ENCODE data around the gene HIVEP3. TPM values are rescaled to one million over a fixed set of nuclear protein-coding genes. Genes with fewer than 3 reads are reported as not detected.

Gene HIVEP3
- total RNA-seq, 1 experiment from 2014 or later = 1.2 TPM

DNA sequence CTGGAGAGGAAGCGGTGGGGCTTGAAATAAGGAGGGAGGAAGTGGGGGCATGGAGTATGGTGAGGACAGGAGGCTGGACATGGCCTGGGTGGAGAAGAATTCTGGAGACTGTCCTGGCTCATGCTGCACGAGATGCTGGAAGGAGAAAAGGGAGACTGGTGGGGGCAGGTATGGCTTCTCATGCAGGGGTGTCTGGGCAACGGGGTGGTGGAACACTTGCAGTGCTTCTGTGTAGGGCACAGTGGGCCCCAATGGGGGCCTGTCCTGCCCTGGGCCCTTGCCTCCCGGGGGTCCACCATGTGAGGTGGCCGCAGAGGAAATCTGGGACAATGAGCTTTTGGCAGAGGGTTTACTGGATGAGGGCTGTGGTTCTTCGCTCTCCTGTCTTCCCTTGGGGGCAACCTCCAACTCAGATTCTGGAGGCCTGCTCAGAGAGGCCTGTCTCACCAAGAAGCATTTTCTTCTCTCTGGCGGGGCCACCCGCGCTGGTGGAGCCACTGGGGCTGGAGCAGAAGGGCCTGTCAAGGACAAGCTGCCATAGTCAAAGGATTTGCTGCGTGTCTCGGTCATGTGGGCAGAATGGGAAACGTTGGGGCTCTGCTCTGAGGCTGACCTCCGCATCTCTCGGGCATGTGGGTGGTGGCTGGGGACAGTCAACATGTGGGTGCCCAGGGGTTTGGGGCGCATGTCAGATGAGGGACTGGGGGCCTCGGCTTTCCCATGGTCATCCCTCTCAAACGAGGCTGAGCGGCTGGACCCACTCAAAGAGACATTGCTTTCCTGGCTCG lies 337.3 kb downstream of the HIVEP3 start:
- ChIA-PET POLR2A (no interaction called here), CTCF (interaction anchor here (0.6 to 1.0 kb wide), 3 partner anchors 228 to 974 kb away, joined by 3 to 5 read pairs (median 3); no protein-coding TSS in a partner anchor)
- Mint-ChIP-seq H3K4me1 (ENCODE audit: insufficient read depth, unreplicated experiment) (no peaks in the 10 kb centered on the region), H3K36me3 (ENCODE audit: insufficient read depth, unreplicated experiment) (no peaks in the 10 kb centered on the region), H3K27ac (ENCODE audit: low read depth, unreplicated experiment) (no peak overlapping the region), H3K4me3 (ENCODE audit: unreplicated experiment) (no peak overlapping the region), H3K27me3 (ENCODE audit: insufficient read depth, unreplicated experiment) (no peaks in the 10 kb centered on the region), H3K9me3 (ENCODE audit: unreplicated experiment) (no peaks in the 10 kb centered on the region)
- DNase-seq (ENCODE audit: unreplicated experiment) = no peak
- intact Hi-C loops (cut with micrococcal nuclease) = no loop called here
- TF ChIP-seq, protein P1, sequence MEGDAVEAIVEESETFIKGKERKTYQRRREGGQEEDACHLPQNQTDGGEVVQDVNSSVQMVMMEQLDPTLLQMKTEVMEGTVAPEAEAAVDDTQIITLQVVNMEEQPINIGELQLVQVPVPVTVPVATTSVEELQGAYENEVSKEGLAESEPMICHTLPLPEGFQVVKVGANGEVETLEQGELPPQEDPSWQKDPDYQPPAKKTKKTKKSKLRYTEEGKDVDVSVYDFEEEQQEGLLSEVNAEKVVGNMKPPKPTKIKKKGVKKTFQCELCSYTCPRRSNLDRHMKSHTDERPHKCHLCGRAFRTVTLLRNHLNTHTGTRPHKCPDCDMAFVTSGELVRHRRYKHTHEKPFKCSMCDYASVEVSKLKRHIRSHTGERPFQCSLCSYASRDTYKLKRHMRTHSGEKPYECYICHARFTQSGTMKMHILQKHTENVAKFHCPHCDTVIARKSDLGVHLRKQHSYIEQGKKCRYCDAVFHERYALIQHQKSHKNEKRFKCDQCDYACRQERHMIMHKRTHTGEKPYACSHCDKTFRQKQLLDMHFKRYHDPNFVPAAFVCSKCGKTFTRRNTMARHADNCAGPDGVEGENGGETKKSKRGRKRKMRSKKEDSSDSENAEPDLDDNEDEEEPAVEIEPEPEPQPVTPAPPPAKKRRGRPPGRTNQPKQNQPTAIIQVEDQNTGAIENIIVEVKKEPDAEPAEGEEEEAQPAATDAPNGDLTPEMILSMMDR (IDR thresholded peaks at IDR 0.05; ENCODE audit: unreplicated experiment) = no peak
- BruUV-seq (replicated peaks) = no TSS peak

DNA sequence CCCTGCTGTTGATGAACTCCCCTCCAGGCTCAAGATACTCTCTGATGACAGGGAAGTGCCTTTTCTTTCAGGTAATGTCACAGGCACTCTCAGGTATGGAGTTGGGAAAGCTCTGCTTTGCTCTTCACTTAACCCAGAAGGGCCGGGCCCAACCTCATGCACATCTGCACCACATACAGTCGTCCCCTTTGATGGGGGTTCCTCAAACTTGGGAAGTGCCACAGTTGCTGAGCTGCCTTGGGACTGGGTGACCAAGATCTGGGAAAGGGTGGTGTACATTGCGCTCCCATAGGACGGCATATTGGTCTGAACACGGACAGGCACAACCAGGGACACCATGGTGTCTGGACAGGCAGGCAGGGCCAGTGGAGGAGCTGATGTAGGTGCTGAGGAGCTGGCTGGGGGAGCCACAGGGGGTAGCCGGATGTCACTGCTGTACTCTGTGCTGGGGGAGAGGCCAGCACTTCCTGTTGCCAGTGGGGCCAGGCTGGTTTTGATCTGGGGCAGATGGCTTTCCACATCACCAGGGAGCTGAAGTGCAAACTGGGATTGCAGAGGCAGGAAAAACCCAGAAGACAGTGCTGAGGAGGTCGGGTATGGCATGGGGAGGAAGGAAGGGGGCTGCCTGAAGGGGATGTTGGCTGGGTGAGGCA lies 338.1 kb downstream of the HIVEP3 start:
- Mint-ChIP-seq H3K4me3 (ENCODE audit: unreplicated experiment) (no peak overlapping the region), H3K27ac (ENCODE audit: low read depth, unreplicated experiment) (no peak overlapping the region), H3K9me3 (ENCODE audit: unreplicated experiment) (no peaks in the 10 kb centered on the region), H3K27me3 (ENCODE audit: insufficient read depth, unreplicated experiment) (no peaks in the 10 kb centered on the region), H3K4me1 (ENCODE audit: insufficient read depth, unreplicated experiment) (no peaks in the 10 kb centered on the region), H3K36me3 (ENCODE audit: insufficient read depth, unreplicated experiment) (no peaks in the 10 kb centered on the region)
- no TSS peak for BruUV-seq (replicated peaks)
- no peak for DNase-seq (ENCODE audit: unreplicated experiment)
- POLR2A ChIA-PET = no interaction called here
- CTCF ChIA-PET = interaction anchor here (0.6 to 1.0 kb wide), 7 partner anchors 13 to 975 kb away, joined by 3 to 6 read pairs (median 3); no protein-coding TSS in a partner anchor
- TF ChIP-seq, protein P1 (IDR thresholded peaks at IDR 0.05; ENCODE audit: unreplicated experiment) = no peak
- intact Hi-C loops (cut with micrococcal nuclease) = no loop called here

DNA sequence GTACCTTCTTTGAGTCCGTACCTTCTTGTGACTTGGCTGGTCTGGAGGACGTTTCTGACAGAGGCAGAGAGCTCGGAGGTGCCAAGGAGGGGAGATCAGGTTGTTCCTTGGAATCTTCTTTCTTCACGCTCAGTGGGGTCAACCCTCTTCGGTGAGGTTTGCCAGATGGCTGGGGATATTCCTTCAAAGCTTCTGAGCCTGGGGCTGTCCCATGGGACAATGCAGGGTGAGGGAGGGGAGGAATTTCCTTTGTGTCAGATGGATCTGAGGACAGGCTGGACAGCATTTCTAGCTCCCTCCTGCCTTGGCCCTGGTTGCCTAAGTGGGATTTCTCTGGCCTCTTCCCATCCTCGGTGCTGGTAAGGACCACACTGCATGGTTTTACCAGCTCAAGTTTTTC lies 338.7 kb downstream of the HIVEP3 start:
- Mint-ChIP-seq H3K36me3 (ENCODE audit: insufficient read depth, unreplicated experiment) (no peaks in the 10 kb centered on the region), H3K4me3 (ENCODE audit: unreplicated experiment) (no peak overlapping the region), H3K9me3 (ENCODE audit: unreplicated experiment) (no peaks in the 10 kb centered on the region), H3K4me1 (ENCODE audit: insufficient read depth, unreplicated experiment) (no peaks in the 10 kb centered on the region), H3K27me3 (ENCODE audit: insufficient read depth, unreplicated experiment) (no peaks in the 10 kb centered on the region), H3K27ac (ENCODE audit: low read depth, unreplicated experiment) (no peak overlapping the region)
- DNase-seq (ENCODE audit: unreplicated experiment) = no peak
- intact Hi-C loops (cut with micrococcal nuclease) = no loop called here
- no TSS peak for BruUV-seq (replicated peaks)
- TF ChIP-seq, protein P1 (IDR thresholded peaks at IDR 0.05; ENCODE audit: unreplicated experiment) = no peak
- CTCF ChIA-PET = interaction anchor here (0.6 to 1.0 kb wide), 6 partner anchors 13 to 552 kb away, joined by 3 to 6 read pairs (median 4); no protein-coding TSS in a partner anchor
- POLR2A ChIA-PET = interaction anchor here (0.7 to 1.4 kb wide), 2 partner anchors 82 to 204 kb away, joined by 3 to 5 read pairs; no protein-coding TSS in a partner anchor

DNA sequence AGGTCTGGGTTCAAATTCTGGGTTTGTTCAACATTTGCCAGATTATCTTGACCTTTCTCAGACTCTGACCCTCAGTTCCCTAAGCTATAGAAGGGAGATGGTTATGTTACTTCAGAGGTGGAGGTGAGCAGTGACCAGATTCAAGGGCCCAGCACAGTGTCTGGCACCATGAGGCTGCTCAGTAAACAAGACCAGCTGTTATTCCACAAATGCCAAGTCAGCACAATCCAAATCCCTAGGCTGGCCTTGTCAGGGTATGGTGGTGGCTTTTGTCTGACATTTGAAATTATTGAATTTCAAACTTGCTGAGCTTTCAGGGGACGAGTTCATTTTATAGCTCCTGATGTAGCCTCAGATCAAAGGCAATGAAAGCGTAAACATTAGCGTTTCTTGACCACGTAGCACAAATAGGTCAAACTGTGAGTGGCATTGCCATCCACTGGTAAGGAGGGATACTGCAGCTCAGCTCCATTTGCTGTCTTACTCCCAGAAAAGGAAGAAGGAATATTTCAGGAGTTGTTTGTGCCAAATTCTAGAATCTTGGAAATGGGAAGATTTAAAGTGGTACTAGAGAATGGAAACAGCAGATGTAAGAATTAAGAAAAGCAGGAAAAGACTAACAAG lies 339.9 kb downstream of the HIVEP3 start:
- POLR2A ChIA-PET = interaction anchor here (0.7 to 1.4 kb wide), 4 partner anchors 26 to 216 kb away, joined by 3 to 5 read pairs (median 4); no protein-coding TSS in a partner anchor
- peak; percentile 30 for DNase-seq (ENCODE audit: unreplicated experiment)
- Mint-ChIP-seq H3K4me3 (ENCODE audit: unreplicated experiment) (no peak overlapping the region), H3K9me3 (ENCODE audit: unreplicated experiment) (no peaks in the 10 kb centered on the region), H3K27ac (ENCODE audit: low read depth, unreplicated experiment) (no peak overlapping the region), H3K27me3 (ENCODE audit: insufficient read depth, unreplicated experiment) (no peaks in the 10 kb centered on the region), H3K4me1 (ENCODE audit: insufficient read depth, unreplicated experiment) (no peaks in the 10 kb centered on the region), H3K36me3 (ENCODE audit: insufficient read depth, unreplicated experiment) (no peaks in the 10 kb centered on the region)
- TF ChIP-seq, protein P1 (IDR thresholded peaks at IDR 0.05; ENCODE audit: unreplicated experiment) = peak; percentile 28
- CTCF ChIA-PET = interaction anchor here (0.6 to 1.5 kb wide), 15 partner anchors 15 to 595 kb away, joined by 3 to 5 read pairs (median 3); no protein-coding TSS in a partner anchor
- no TSS peak for BruUV-seq (replicated peaks)
- intact Hi-C loops (cut with micrococcal nuclease) = loop anchor here (5.0 kb wide), 1 partner anchor 83 kb away; no protein-coding TSS in a partner anchor

All from MCF 10A (cell line).